ENCODE results near the gene GBP3. TPM values are rescaled to one million over a fixed set of nuclear protein-coding genes. Genes with fewer than 3 reads are reported as not detected.
A peak's percentile ranks its signal among the peaks of the same experiment; 100 is the strongest.
"Not testable (repeated sequence)": the region's sequence is repeated elsewhere in the genome, so short reads cannot be mapped to it uniquely, and the experiment has no call there.

The GBP3 gene
- total RNA-seq, 1 donor from 2014 or later: 46.6 TPM

- TF ChIP-seq CTCF (IDR thresholded peaks at IDR 0.05): no peak
- Histone ChIP-seq H3K27ac (no peak overlapping the region), H3K9me3 (no peaks in the 10 kb centered on the region), H3K4me3 (no peak overlapping the region), H3K27me3 (no peaks in the 10 kb centered on the region), H3K36me3 (peaks cover 20% of the 10 kb centered on the region), H3K4me1 (peaks cover 19% of the 10 kb centered on the region)
- no peak for DNase-seq
- no peak for ATAC-seq
- intact Hi-C loops (cut with DNase I): no loop called here
These were observed 46.4 kb downstream of the GBP3 start for GRCh38 chr1:88976235-88976634.

GRCh38 chr1:88974616-88975172 lies 48.0 kb downstream of the GBP3 start:
- intact Hi-C loops (cut with DNase I); H3K9me3 ChIP-seq; H3K27ac ChIP-seq; H3K27me3 ChIP-seq; DNase-seq; H3K4me3 ChIP-seq; ATAC-seq: not testable (repeated sequence)
- H3K4me1 ChIP-seq: peaks cover 13% of the 10 kb centered on the region
- H3K36me3 ChIP-seq: peaks cover 16% of the 10 kb centered on the region

GRCh38 chr1:88973520-88974137 lies 49.0 kb downstream of the GBP3 start:
- TF ChIP-seq CTCF (IDR thresholded peaks at IDR 0.05): peak; percentile 64
- Histone ChIP-seq H3K27me3 (no peaks in the 10 kb centered on the region), H3K27ac (no peak overlapping the region), H3K9me3 (no peaks in the 10 kb centered on the region), H3K36me3 (peaks cover 5% of the 10 kb centered on the region), H3K4me1 (peaks cover 8% of the 10 kb centered on the region), H3K4me3 (no peak overlapping the region)
- intact Hi-C loops (cut with DNase I): no loop called here
- DNase-seq: no peak
- peak; percentile 25 for ATAC-seq

GRCh38 chr1:88961647-88962275 lies 60.9 kb downstream of the GBP3 start:
- no peak for ATAC-seq
- no peak overlapping the region for H3K27ac ChIP-seq
- no peak for DNase-seq
- H3K36me3 ChIP-seq: peaks cover 84% of the 10 kb centered on the region
- intact Hi-C loops (cut with DNase I): no loop called here
- H3K4me1 ChIP-seq: no peaks in the 10 kb centered on the region
- no peak overlapping the region for H3K4me3 ChIP-seq
- no peaks in the 10 kb centered on the region for H3K27me3 ChIP-seq
- TF ChIP-seq CTCF (IDR thresholded peaks at IDR 0.05): no peak
- no peaks in the 10 kb centered on the region for H3K9me3 ChIP-seq

GRCh38 chr1:88961081-88961480 lies 61.6 kb downstream of the GBP3 start:
- ATAC-seq (no peak), DNase-seq (no peak)
- no peak for TF ChIP-seq CTCF (IDR thresholded peaks at IDR 0.05)
- Histone ChIP-seq H3K9me3 (no peaks in the 10 kb centered on the region), H3K4me1 (no peaks in the 10 kb centered on the region), H3K27me3 (no peaks in the 10 kb centered on the region), H3K36me3 (peaks cover 83% of the 10 kb centered on the region), H3K4me3 (no peak overlapping the region), H3K27ac (no peak overlapping the region)
- intact Hi-C loops (cut with DNase I): no loop called here

Other genes with a start within 250 kb of the GBP3 start
- 20.8 TPM for gene GTF2B, start 131.3 kb downstream of the GBP3 start, total RNA-seq
- gene KYAT3, start 30.2 kb downstream of the GBP3 start, total RNA-seq: 17.9 TPM
- 16.2 TPM for gene RBMXL1, start 30.2 kb downstream of the GBP3 start, total RNA-seq
- gene GBP1, start 42.3 kb upstream of the GBP3 start, total RNA-seq: 42.2 TPM
- gene GBP2, start 103.2 kb upstream of the GBP3 start, total RNA-seq: 40.8 TPM
- gene GBP7, start 153.1 kb upstream of the GBP3 start, total RNA-seq: 0.32 TPM
- gene GBP4, start 176.1 kb upstream of the GBP3 start, total RNA-seq: 32.9 TPM
- 5.4 TPM for gene GBP5, start 250.0 kb upstream of the GBP3 start, total RNA-seq